GM23338 (cell line): Measurements from ENCODE around the gene CATSPERD. TPM values are rescaled to one million over a fixed set of nuclear protein-coding genes. Genes with fewer than 3 reads are reported as not detected.

ENCODE experiments used
- ATAC-seq: fragments of 200-7000 bp; cut with Tn5 transposase; 3 replicates; pipeline ENCODE4 v1.9.1; 2020
- DNase-seq: peaks from one replicate; pipeline ENCODE4 v3.0.0-alpha.2; 2015; ENCODE audit warnings: low spot score
- H2AFZ ChIP-seq: fragments of 200-600 bp; sonication (generic); 2 replicates; pipeline ENCODE4 v1.8.0; 2016; ENCODE audit warnings: antibody characterized with exemption, mild to moderate bottlenecking, moderate library complexity
- H3F3A ChIP-seq: fragments of 200-600 bp; sonication (generic); replicated peaks from 2 replicates; pipeline ENCODE4 v1.8.0; 2017; ENCODE audit warnings: antibody characterized with exemption, mixed run types, low read depth
- H3K27ac ChIP-seq: fragments of 200-600 bp; sonication (generic); 2 replicates; pipeline ENCODE4 v1.6.1; 2016; ENCODE audit warnings: low read depth
- H3K27me3 ChIP-seq: fragments of 200-600 bp; sonication (generic); 2 replicates; pipeline ENCODE4 v1.8.0; 2016; ENCODE audit warnings: mild to moderate bottlenecking, mixed run types, moderate library complexity; ENCODE audit not compliant: insufficient read depth
- H3K36me3 ChIP-seq: fragments of 200-600 bp; sonication (generic); 2 replicates; pipeline ENCODE4 v1.8.0; 2016; ENCODE audit warnings: mild to moderate bottlenecking; ENCODE audit not compliant: insufficient read depth
- H3K4me1 ChIP-seq: fragments of 200-600 bp; sonication (generic); 2 replicates; pipeline ENCODE4 v1.8.0; 2016; ENCODE audit warnings: mild to moderate bottlenecking, moderate library complexity; ENCODE audit not compliant: insufficient read depth
- H3K4me2 ChIP-seq: fragments of 200-600 bp; sonication (generic); 2 replicates; pipeline ENCODE4 v1.7.1; 2017; ENCODE audit warnings: mixed run types
- H3K4me3 ChIP-seq: fragments of 200-600 bp; sonication (generic); 2 replicates; pipeline ENCODE4 v1.6.1; 2016; ENCODE audit warnings: mixed run types
- H3K79me2 ChIP-seq: fragments of 200-600 bp; sonication (generic); replicated peaks from 2 replicates; pipeline ENCODE4 v1.8.0; 2017; ENCODE audit warnings: mild to moderate bottlenecking; ENCODE audit not compliant: insufficient read depth
- H3K9me2 ChIP-seq: fragments of 200-600 bp; sonication (generic); 2 replicates; pipeline ENCODE4 v1.8.0; 2017; ENCODE audit not compliant: insufficient read depth
- H4K20me1 ChIP-seq: fragments of 200-600 bp; sonication (generic); replicated peaks from 2 replicates; pipeline ENCODE4 v1.8.0; 2017; ENCODE audit warnings: mild to moderate bottlenecking; ENCODE audit not compliant: insufficient read depth
- H3K27ac Mint-ChIP-seq: 2 replicates; pipeline ENCODE4 v1.8.0; 2020; ENCODE audit warnings: inconsistent platforms, mild to moderate bottlenecking, moderate library complexity, mixed read lengths
- H3K27me3 Mint-ChIP-seq: 3 replicates; pipeline ENCODE4 v1.8.0; 2022; ENCODE audit warnings: low read depth, mild to moderate bottlenecking, moderate library complexity, mixed read lengths, inconsistent platforms; ENCODE audit not compliant: insufficient read depth, poor library complexity
- H3K36me3 Mint-ChIP-seq: 3 replicates; pipeline ENCODE4 v1.8.0; 2021; ENCODE audit warnings: low read depth, mild to moderate bottlenecking, inconsistent platforms, moderate library complexity, mixed read lengths
- H3K4me1 Mint-ChIP-seq: 3 replicates; pipeline ENCODE4 v1.8.0; 2020; ENCODE audit warnings: mild to moderate bottlenecking, inconsistent platforms, mixed read lengths
- H3K4me3 Mint-ChIP-seq: 3 replicates; pipeline ENCODE4 v1.8.0; 2021; ENCODE audit warnings: moderate library complexity, mild to moderate bottlenecking, inconsistent platforms, mixed read lengths
- H3K9me3 Mint-ChIP-seq: 3 replicates; pipeline ENCODE4 v1.8.0; 2020; ENCODE audit warnings: moderate library complexity, mild to moderate bottlenecking, inconsistent platforms, mixed read lengths
- CREB1 ChIP-seq: fragments of 250-450 bp; sonication (Bioruptor Pico); IDR thresholded peaks from 2 replicates; pipeline ENCODE4 v1.5.0; 2020; ENCODE audit warnings: low read depth, mild to moderate bottlenecking, moderate library complexity
- ETS1 ChIP-seq: IDR thresholded peaks from 2 replicates; pipeline ENCODE4 v1.6.1; 2016; ENCODE audit warnings: antibody characterized with exemption
- EZH2 ChIP-seq: fragments of 200-600 bp; sonication (generic); IDR thresholded peaks from one replicate; pipeline ENCODE4 v1.8.0; 2017; ENCODE audit warnings: antibody characterized with exemption, mild to moderate bottlenecking, low read depth; ENCODE audit not compliant: unreplicated experiment
- POLR2AphosphoS5 ChIP-seq: IDR thresholded peaks from 2 replicates; pipeline ENCODE4 v1.6.1; 2016; ENCODE audit warnings: antibody characterized with exemption, low read depth
- REST ChIP-seq: IDR thresholded peaks from one replicate; pipeline ENCODE4 v1.6.1; 2018; ENCODE audit warnings: antibody characterized with exemption; ENCODE audit not compliant: unreplicated experiment
- STAT1 ChIP-seq: IDR thresholded peaks from one replicate; pipeline ENCODE4 v1.6.1; 2016; ENCODE audit warnings: antibody characterized with exemption; ENCODE audit not compliant: unreplicated experiment
- ZNF114 ChIP-seq: fragments of 250-450 bp; sonication (Bioruptor Pico); IDR thresholded peaks from 2 replicates; pipeline ENCODE4 v1.5.0; 2020; ENCODE audit warnings: mild to moderate bottlenecking, moderate library complexity
- ZNF331 ChIP-seq: fragments of 250-450 bp; sonication (Bioruptor Pico); IDR thresholded peaks from 2 replicates; pipeline ENCODE4 v1.5.0; 2020; ENCODE audit warnings: low read depth, mild to moderate bottlenecking, moderate library complexity
- polyA plus RNA-seq: library from polyadenylated mRNA; unstranded; fragments of >200 nt; fragmentation: Nextera tagmentation; extraction: Ambion mirVana; gene quantifications from 2 replicates; pipeline ENCODE4 v1.2.1, GENCODE V29; 2016
- total RNA-seq: library from RNA; depleted of rRNA; stranded (reverse); fragments of >200 nt; shearing (Covaris generic); gene quantifications from 2 replicates; pipeline ENCODE4 v1.2.3, GENCODE V29; 2014
- TF ChIP-seq, protein P1 (sequence below), 2 experiments: fragments of 200-600 bp in 1 of 2; sonication (generic) in 1 of 2; conservative IDR thresholded peaks; 2 replicates each; pipeline versions ENCODE4 v1.5.1 to v1.6.1; 2016 to 2017; ENCODE audit warnings: antibody characterized with exemption in 2 of 2, low read depth in 2 of 2, mild to moderate bottlenecking in 2 of 2, moderate library complexity in 1 of 2

CATSPERD gene
- total and polyA plus RNA-seq, 2 experiments from 2014 or later = 0.17 TPM; not detected in 1

- Histone ChIP-seq H3K4me1 (no peaks in the 10 kb centered on the region), H2AFZ (no peak overlapping the region), H3K9me2 (no peaks in the 10 kb centered on the region), H3F3A (peaks cover 11% of the 10 kb centered on the region), H3K27me3 (no peaks in the 10 kb centered on the region), H3K79me2 (peaks cover 5% of the 10 kb centered on the region), H4K20me1 (peaks cover 12% of the 10 kb centered on the region; the same call in 1 of the 2 replicates), H3K36me3 (no peaks in the 10 kb centered on the region), H3K4me3 (no peak overlapping the region), H3K27ac (peak overlapping the region; percentile 45; the same call in 1 of the 2 replicates), H3K4me2 (no peak overlapping the region)
- Mint-ChIP-seq H3K27me3 (peaks cover 46% of the 10 kb centered on the region), H3K4me3 (no peak overlapping the region), H3K4me1 (0 out of 3 replicates have a peak, but pooled peaks cover 4% of the 10 kb centered on the region), H3K9me3 (peaks cover 3% of the 10 kb centered on the region; the same call in 2 of the 3 replicates), H3K27ac (no peak overlapping the region), H3K36me3 (peaks cover 80% of the 10 kb centered on the region)
- ATAC-seq = no peak
- peak; percentile 6 for DNase-seq
- TF ChIP-seq EZH2 = no peak
- no peak for TF ChIP-seq CREB1 (CRISPR knock-in tag)
- no peak for TF ChIP-seq ZNF114
- TF ChIP-seq STAT1 = no peak
- TF ChIP-seq POLR2AphosphoS5 = peak; percentile 13; the same call in 1 of the 2 replicates
- TF ChIP-seq ETS1 = no peak
Observed at GRCh38 chr19:5697022-5697889, 23.2 kb upstream of the CATSPERD start.

DNA sequence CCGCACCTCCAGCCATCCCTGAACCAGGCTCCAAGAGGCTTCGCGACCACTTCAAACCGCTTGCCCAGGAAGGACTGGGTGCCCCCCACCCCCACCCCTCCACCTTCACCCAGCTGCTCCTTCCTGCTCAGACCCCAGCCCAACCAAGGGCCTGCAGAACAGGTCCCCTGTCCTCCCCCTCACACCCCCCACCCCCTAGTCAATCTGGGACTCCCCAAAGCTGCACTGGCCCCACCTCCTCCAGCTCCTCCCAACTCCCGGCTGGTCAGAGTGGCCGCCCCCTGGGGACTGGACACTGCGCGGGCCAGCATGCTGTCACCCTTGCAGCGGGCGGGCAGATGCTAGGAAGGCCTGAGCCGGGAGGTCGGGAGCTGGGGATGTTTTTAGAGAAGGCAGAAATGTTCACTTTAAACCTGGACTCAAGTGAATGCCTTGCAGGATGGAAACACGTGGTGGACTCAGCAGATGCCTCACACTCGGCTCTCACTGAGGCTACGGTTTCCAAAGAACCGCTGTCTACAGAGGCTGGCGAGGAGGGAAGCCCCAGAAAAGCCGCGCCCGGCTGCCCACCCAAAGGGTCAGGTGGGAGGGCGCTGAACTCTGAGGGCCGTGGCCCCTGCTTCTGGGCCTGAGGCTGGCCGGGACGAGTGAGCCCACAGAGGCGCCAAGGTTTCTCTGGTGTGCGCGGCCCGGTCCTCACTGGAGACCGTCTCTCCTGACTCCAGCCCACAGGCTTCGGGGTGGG is 22.4 kb upstream of the CATSPERD start:
- Histone ChIP-seq H3F3A (peaks cover 3% of the 10 kb centered on the region), H2AFZ (no peak overlapping the region), H3K4me2 (no peak overlapping the region), H3K36me3 (no peaks in the 10 kb centered on the region), H3K27me3 (no peaks in the 10 kb centered on the region), H3K27ac (no peak overlapping the region), H4K20me1 (peaks cover 7% of the 10 kb centered on the region; the same call in 1 of the 2 replicates), H3K4me3 (no peak overlapping the region), H3K9me2 (no peaks in the 10 kb centered on the region), H3K79me2 (no peaks in the 10 kb centered on the region), H3K4me1 (no peaks in the 10 kb centered on the region)
- Mint-ChIP-seq H3K36me3 (peaks cover 78% of the 10 kb centered on the region), H3K27ac (no peak overlapping the region), H3K27me3 (peaks cover 38% of the 10 kb centered on the region), H3K4me1 (no peaks in the 10 kb centered on the region), H3K4me3 (no peak overlapping the region), H3K9me3 (peaks cover 4% of the 10 kb centered on the region)
- ATAC-seq (no peak), DNase-seq (peak; percentile 1)
- TF ChIP-seq, protein P1, sequence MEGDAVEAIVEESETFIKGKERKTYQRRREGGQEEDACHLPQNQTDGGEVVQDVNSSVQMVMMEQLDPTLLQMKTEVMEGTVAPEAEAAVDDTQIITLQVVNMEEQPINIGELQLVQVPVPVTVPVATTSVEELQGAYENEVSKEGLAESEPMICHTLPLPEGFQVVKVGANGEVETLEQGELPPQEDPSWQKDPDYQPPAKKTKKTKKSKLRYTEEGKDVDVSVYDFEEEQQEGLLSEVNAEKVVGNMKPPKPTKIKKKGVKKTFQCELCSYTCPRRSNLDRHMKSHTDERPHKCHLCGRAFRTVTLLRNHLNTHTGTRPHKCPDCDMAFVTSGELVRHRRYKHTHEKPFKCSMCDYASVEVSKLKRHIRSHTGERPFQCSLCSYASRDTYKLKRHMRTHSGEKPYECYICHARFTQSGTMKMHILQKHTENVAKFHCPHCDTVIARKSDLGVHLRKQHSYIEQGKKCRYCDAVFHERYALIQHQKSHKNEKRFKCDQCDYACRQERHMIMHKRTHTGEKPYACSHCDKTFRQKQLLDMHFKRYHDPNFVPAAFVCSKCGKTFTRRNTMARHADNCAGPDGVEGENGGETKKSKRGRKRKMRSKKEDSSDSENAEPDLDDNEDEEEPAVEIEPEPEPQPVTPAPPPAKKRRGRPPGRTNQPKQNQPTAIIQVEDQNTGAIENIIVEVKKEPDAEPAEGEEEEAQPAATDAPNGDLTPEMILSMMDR (conservative IDR thresholded peaks at IDR 0.05; ENCODE audit: low read depth in 2 of 2) = no peak
- TF ChIP-seq REST = no peak
- TF ChIP-seq ETS1 = no peak
- no peak for TF ChIP-seq ZNF331 (CRISPR knock-in tag)
- TF ChIP-seq STAT1 = no peak
- TF ChIP-seq CREB1 (CRISPR knock-in tag) = no peak
- TF ChIP-seq EZH2 = no peak
